ENCODE data around the gene PTGES3L. TPM values are rescaled to one million over a fixed set of nuclear protein-coding genes. Genes with fewer than 3 reads are reported as not detected.

PTGES3L gene
- total RNA-seq, 1 experiment from 2014 or later, result 1.7 TPM

DNA sequence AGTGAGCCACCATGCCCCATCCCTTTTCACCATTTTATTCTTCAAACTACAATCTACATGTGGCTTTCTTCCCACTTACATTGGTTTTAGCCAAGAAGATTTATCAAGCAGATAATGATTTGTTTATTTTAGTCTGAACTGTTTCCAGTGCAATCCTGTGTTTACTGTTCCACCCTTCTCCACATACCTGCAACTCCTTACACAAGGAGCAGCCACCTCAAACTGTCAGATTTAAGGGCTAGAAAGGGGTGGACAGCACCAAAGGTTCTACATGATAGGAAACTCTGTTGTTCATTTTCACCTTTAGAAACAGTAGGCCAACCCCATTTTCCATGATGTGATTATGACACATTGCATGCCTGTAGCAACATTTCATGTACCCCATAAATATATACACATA lies 2.4 kb upstream of the PTGES3L start (continued):
- TF ChIP-seq, protein P1, sequence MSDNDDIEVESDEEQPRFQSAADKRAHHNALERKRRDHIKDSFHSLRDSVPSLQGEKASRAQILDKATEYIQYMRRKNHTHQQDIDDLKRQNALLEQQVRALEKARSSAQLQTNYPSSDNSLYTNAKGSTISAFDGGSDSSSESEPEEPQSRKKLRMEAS (IDR thresholded peaks at IDR 0.05), result no peak
- TF ChIP-seq TCF7L2 (IDR thresholded peaks at IDR 0.05; ENCODE audit: borderline replicate concordance, extremely low read depth, insufficient read depth, insufficient read length), result no peak
- TF ChIP-seq YY1 (IDR thresholded peaks at IDR 0.05; ENCODE audit: extremely low read depth, insufficient replicate concordance, low read depth, low read length), result no peak
- TF ChIP-seq SRF (IDR thresholded peaks at IDR 0.05; ENCODE audit: low read depth), result no peak

DNA sequence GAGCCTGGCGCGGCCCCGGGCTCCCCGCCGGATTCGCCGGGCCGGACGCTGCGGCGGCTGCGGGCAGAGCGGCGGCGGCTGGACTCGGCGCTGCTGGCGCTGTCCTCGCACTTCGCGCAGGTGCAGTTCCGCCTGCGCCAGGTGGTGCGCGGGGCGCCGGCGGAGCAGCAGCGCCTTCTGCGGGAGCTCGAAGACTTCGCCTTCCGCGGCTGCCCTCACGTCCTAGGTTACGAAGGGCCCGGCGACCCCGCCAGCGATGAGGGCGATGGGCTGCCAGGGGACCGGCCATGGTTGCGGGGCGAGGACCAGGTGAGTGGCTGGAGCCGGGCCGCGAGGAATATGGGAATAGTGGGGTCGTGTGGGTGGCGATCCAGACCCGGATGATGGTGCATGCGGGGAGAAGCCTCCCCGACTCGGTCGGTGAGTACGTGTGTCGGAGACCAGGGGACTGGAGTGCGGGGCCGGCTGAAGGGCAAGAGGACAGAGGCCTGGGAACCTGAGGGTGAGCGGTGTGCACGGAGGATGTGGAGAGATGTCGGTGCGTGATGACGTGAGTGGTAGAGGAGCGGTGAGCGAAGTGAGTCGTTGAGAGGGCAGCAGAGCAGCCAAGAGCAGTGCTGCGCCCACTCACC lies 1.0 kb upstream of the PTGES3L start:
- peak overlapping the region; percentile 91 for H3K9ac ChIP-seq (ENCODE audit: low read length)
- H3K27me3 ChIP-seq (ENCODE audit: insufficient read depth, low read length), result no peaks in the 10 kb centered on the region
- DNase-seq (ENCODE audit: low read depth, low spot score), result peak; percentile 31
- ChIA-PET CTCF (interaction anchor here (0.9 to 1.0 kb wide), 2 partner anchors 16 to 17 kb away, joined by 3 to 7 read pairs; partner anchors contain the start of gene RPL27), POLR2A (interaction anchor here (0.6 to 1.3 kb wide), 2 partner anchors 15 to 17 kb away, joined by 3 to 4 read pairs; partner anchors contain the start of gene RPL27), RAD21 (ENCODE audit: low non-redundant PET in 1 of 2, low total read pairs in 2 of 2, uncharacterized antibody in 2 of 2, unreplicated experiment in 2 of 2) (no interaction called here)
- H2AFZ ChIP-seq (ENCODE audit: low read depth, low read length, poor library complexity, severe bottlenecking), result no peak overlapping the region
- no peaks in the 10 kb centered on the region for H3K9me3 ChIP-seq (ENCODE audit: control insufficient read depth in 1 of 2, insufficient read depth in 1 of 2, low read depth in 1 of 2, low read length in 2 of 2)
- peak overlapping the region; percentile 88 to 96 for H3K4me3 ChIP-seq (replicated peaks in 1 of 2; ENCODE audit: low read depth in 1 of 2, low read length in 2 of 2)
- BruUV-seq (replicated peaks), result no TSS peak
- H3K79me2 ChIP-seq (ENCODE audit: insufficient read depth, low read length), result peaks cover 36% of the 10 kb centered on the region
- intact Hi-C loops (cut with micrococcal nuclease), result no loop called here
- peaks cover 13 to 28% of the 10 kb centered on the region in 2 experiments for H3K4me1 ChIP-seq (ENCODE audit: control insufficient read depth in 1 of 2, insufficient read depth in 2 of 2, low read length in 2 of 2)
- peak; percentile 76 for ATAC-seq
- TF ChIP-seq EZH2phosphoT487 (IDR thresholded peaks at IDR 0.05; ENCODE audit: borderline replicate concordance) (no peak), RAD21 (IDR thresholded peaks at IDR 0.05; ENCODE audit: low read depth) (0 out of 2 replicates have a peak, but pooled peaks have one; percentile 13), ZFX (IDR thresholded peaks at IDR 0.05) (peak; percentile 78; the same call in 1 of the 2 replicates), CEBPB (IDR thresholded peaks at IDR 0.05; ENCODE audit: low read depth) (no peak), EGR1 (IDR thresholded peaks at IDR 0.05; ENCODE audit: low read depth) (peak; percentile 12; the same call in 1 of the 2 replicates), EZH2 (IDR thresholded peaks at IDR 0.05) (no peak), POLR2AphosphoS5 (IDR thresholded peaks at IDR 0.05; ENCODE audit: low read depth, low read length) (peak; percentile 55), SRF (IDR thresholded peaks at IDR 0.05; ENCODE audit: low read depth) (no peak)
- TF ChIP-seq, protein P2, sequence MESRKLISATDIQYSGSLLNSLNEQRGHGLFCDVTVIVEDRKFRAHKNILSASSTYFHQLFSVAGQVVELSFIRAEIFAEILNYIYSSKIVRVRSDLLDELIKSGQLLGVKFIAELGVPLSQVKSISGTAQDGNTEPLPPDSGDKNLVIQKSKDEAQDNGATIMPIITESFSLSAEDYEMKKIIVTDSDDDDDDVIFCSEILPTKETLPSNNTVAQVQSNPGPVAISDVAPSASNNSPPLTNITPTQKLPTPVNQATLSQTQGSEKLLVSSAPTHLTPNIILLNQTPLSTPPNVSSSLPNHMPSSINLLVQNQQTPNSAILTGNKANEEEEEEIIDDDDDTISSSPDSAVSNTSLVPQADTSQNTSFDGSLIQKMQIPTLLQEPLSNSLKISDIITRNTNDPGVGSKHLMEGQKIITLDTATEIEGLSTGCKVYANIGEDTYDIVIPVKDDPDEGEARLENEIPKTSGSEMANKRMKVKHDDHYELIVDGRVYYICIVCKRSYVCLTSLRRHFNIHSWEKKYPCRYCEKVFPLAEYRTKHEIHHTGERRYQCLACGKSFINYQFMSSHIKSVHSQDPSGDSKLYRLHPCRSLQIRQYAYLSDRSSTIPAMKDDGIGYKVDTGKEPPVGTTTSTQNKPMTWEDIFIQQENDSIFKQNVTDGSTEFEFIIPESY (IDR thresholded peaks at IDR 0.05; ENCODE audit: extremely low read depth, insufficient replicate concordance, low read length), result no peak
- TF ChIP-seq, protein P1 (IDR thresholded peaks at IDR 0.05), result peak; percentile 74; the same call in 1 of the 2 replicates
- TF ChIP-seq, protein P3, sequence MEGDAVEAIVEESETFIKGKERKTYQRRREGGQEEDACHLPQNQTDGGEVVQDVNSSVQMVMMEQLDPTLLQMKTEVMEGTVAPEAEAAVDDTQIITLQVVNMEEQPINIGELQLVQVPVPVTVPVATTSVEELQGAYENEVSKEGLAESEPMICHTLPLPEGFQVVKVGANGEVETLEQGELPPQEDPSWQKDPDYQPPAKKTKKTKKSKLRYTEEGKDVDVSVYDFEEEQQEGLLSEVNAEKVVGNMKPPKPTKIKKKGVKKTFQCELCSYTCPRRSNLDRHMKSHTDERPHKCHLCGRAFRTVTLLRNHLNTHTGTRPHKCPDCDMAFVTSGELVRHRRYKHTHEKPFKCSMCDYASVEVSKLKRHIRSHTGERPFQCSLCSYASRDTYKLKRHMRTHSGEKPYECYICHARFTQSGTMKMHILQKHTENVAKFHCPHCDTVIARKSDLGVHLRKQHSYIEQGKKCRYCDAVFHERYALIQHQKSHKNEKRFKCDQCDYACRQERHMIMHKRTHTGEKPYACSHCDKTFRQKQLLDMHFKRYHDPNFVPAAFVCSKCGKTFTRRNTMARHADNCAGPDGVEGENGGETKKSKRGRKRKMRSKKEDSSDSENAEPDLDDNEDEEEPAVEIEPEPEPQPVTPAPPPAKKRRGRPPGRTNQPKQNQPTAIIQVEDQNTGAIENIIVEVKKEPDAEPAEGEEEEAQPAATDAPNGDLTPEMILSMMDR (IDR thresholded peaks at IDR 0.05 in 2 of 3, conservative IDR thresholded peaks at IDR 0.05 in 1 of 3; ENCODE audit: borderline replicate concordance in 1 of 3, insufficient read depth in 1 of 3, low read depth in 2 of 3, low read length in 2 of 3), result no peak
- peak overlapping the region; percentile 90 for H3K27ac ChIP-seq (ENCODE audit: low read depth, low read length)
- H3K9me2 ChIP-seq (ENCODE audit: insufficient read depth), result no peaks in the 10 kb centered on the region
- no peaks in the 10 kb centered on the region for H4K20me1 ChIP-seq (ENCODE audit: insufficient read depth)
- peaks cover 8 to 12% of the 10 kb centered on the region in 2 experiments; a peak in 1 of 4 replicates for H3K36me3 ChIP-seq (ENCODE audit: control insufficient read depth in 1 of 2, insufficient read depth in 2 of 2, low read length in 2 of 2)
- H3K4me2 ChIP-seq (ENCODE audit: low read length), result peak overlapping the region; percentile 93

All from HCT116 (cell line).